Suprapubic skin (tissue), 4 donors: ENCODE measurements around the gene MORC1. TPM values are rescaled to one million over a fixed set of nuclear protein-coding genes. Genes with fewer than 3 reads are reported as not detected.
"Not testable (repeated sequence)": the region's sequence is repeated elsewhere in the genome, so short reads cannot be mapped to it uniquely, and the experiment has no call there.

Experiments used
- DNase-seq, 2 donors: peaks; one replicate each; pipeline ENCODE4 v3.0.0-alpha.2; 2019; ENCODE audit warnings: low spot score in 2 of 2
- H3K27ac ChIP-seq: fragments of 200-600 bp; sonication (generic); one replicate; pipeline ENCODE4 v1.5.1; 2019
- H3K27me3 ChIP-seq: fragments of 200-600 bp; sonication (generic); one replicate; pipeline ENCODE4 v1.5.1; 2019
- H3K36me3 ChIP-seq: fragments of 200-600 bp; sonication (generic); one replicate; pipeline ENCODE4 v1.5.1; 2019
- H3K4me1 ChIP-seq: fragments of 200-600 bp; sonication (generic); one replicate; pipeline ENCODE4 v1.5.1; 2019
- H3K4me3 ChIP-seq: fragments of 200-600 bp; sonication (generic); one replicate; pipeline ENCODE4 v1.5.1; 2019; ENCODE audit warnings: mild to moderate bottlenecking
- H3K9me3 ChIP-seq: fragments of 200-600 bp; sonication (generic); one replicate; pipeline ENCODE4 v1.5.1; 2019
- EP300 ChIP-seq: sonication (generic); formaldehyde crosslinking; IDR thresholded peaks from one replicate; pipeline ENCODE4 v1.6.1; 2017; ENCODE audit warnings: antibody characterized with exemption
- POLR2A ChIP-seq, 2 donors: fragments of 450-650 bp; IDR thresholded peaks; one replicate each; pipeline ENCODE4 v1.6.1; 2017; ENCODE audit warnings: antibody characterized with exemption in 2 of 2, mild to moderate bottlenecking in 2 of 2, moderate library complexity in 2 of 2
- POLR2AphosphoS5 ChIP-seq, 3 donors: sonication (generic); formaldehyde crosslinking; IDR thresholded peaks; one replicate each; pipeline ENCODE4 v1.6.1; 2017; ENCODE audit warnings: antibody characterized with exemption in 3 of 3
- WGBS: methylation state at CpG from one replicate; pipeline ENCODE4 v1.1.5; 2018; 5-methylcytosine and 5-hydroxymethylcytosine counted together
- total RNA-seq, 4 donors: library from RNA; depleted of rRNA; stranded (reverse); fragments of >200 nt; gene quantifications; one replicate each; pipeline ENCODE4 v1.1.0, GENCODE V29; 2016
- TF ChIP-seq, protein P1 (sequence below), 2 donors: fragments of 200-600 bp in 1 of 2; fragments of 450-650 bp in 1 of 2; sonication (generic) in 1 of 2; IDR thresholded peaks; one replicate each; pipeline ENCODE4 v1.5.1; 2016 to 2019; ENCODE audit warnings: antibody characterized with exemption in 2 of 2, mild to moderate bottlenecking in 1 of 2, moderate library complexity in 1 of 2

MORC1 gene
- total RNA-seq, 4 donors from 2014 or later: not detected

DNA sequence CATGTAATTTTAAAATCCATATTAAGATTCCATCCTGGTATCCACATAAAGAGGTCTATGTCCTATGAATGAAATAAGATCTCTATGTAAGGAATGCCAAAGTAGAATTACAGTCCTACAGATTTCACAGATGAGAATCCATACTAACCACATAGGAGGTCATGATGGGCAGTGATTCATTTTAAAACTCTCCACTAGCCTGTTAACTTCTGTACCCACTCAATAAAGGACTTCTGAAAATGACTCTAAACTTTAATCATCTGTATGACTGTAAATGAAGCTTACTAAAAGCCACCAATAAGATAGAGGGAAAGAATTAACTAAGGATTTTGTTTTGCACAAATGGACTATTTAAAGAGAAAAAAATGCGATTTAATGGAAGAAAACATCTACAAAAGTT, 28.7 kb downstream of the MORC1 start:
- 95% methylated on average over 1 of the region's 1 CpG for WGBS
- DNase-seq: no peak
- TF ChIP-seq POLR2AphosphoS5 (IDR thresholded peaks at IDR 0.05) (no peak), EP300 (no peak), POLR2A (IDR thresholded peaks at IDR 0.05) (no peak)
- TF ChIP-seq, protein P1, sequence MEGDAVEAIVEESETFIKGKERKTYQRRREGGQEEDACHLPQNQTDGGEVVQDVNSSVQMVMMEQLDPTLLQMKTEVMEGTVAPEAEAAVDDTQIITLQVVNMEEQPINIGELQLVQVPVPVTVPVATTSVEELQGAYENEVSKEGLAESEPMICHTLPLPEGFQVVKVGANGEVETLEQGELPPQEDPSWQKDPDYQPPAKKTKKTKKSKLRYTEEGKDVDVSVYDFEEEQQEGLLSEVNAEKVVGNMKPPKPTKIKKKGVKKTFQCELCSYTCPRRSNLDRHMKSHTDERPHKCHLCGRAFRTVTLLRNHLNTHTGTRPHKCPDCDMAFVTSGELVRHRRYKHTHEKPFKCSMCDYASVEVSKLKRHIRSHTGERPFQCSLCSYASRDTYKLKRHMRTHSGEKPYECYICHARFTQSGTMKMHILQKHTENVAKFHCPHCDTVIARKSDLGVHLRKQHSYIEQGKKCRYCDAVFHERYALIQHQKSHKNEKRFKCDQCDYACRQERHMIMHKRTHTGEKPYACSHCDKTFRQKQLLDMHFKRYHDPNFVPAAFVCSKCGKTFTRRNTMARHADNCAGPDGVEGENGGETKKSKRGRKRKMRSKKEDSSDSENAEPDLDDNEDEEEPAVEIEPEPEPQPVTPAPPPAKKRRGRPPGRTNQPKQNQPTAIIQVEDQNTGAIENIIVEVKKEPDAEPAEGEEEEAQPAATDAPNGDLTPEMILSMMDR (IDR thresholded peaks at IDR 0.05): no peak
- Histone ChIP-seq H3K4me3 (no peak overlapping the region), H3K27ac (no peak overlapping the region), H3K36me3 (no peaks in the 10 kb centered on the region), H3K4me1 (no peaks in the 10 kb centered on the region), H3K27me3 (no peaks in the 10 kb centered on the region), H3K9me3 (no peaks in the 10 kb centered on the region)

DNA sequence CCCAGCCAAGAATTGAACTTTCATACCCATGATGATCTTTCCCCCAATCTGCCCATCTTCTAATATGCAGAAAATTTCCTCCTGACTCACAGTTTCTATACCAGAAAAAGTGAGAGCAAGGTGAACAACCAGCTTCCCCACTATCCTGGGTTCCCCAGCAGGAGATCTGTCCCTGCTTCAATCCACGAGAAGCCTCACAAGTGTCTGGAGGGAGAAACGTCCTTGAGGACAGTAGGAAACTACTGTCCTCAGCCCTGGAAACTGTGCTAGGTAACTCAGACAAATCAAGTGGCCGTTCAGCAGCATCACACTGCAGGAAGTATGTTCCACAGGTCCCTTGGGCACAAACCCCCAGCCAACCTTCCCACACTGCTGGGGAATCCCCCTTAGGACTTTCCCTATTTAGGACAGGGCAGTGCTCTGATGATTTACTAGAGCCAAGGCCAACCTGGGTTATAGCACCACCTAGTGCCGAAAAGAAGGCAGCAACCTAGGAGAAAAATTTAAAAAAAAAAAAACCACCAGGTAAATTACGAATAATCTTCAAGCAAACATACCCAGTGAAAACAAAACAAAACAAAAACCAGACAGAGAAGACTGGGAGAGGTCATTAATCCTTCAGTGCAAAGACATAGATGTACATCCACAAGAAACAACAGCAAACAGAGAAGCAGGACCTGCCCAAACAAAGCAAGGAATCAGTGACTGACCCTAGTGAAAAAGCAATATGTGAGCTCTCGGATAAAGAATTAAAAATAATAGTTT, 36.0 kb downstream of the MORC1 start:
- Histone ChIP-seq H3K27me3 (no peaks in the 10 kb centered on the region), H3K4me3 (no peak overlapping the region), H3K27ac (no peak overlapping the region), H3K36me3 (no peaks in the 10 kb centered on the region), H3K4me1 (no peaks in the 10 kb centered on the region), H3K9me3 (no peaks in the 10 kb centered on the region)
- no peak for DNase-seq
- TF ChIP-seq EP300 (no peak), POLR2A (IDR thresholded peaks at IDR 0.05) (no peak), POLR2AphosphoS5 (IDR thresholded peaks at IDR 0.05) (no peak)
- TF ChIP-seq, protein P1 (IDR thresholded peaks at IDR 0.05): peak in 1 of 2 donors; percentile 30
- WGBS: 44% methylated on average over 6 of the region's 6 CpGs

DNA sequence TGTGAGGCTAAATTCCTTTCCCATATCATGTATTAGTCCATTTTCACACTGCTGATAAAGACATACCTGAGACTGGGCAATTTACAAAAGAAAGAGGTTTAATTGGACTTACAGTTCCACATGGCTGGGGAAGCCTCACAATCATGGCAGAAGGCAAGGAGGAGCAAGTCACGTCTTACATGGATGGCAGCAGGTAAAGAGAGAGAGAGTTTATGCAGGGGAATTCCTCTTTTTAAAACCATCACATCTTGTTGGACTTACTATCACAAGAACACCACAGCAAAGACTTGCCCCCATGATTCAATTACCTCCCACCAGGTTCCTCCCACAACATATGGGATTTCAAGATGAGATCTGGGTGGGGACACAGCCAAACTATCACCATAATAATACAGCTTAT, 37.8 kb downstream of the MORC1 start:
- not testable (repeated sequence) for DNase-seq, H3K4me3 ChIP-seq, H3K9me3 ChIP-seq, H3K36me3 ChIP-seq, H3K27ac ChIP-seq, H3K4me1 ChIP-seq, H3K27me3 ChIP-seq
- 80% methylated on average over 1 of the region's 1 CpG for WGBS

DNA sequence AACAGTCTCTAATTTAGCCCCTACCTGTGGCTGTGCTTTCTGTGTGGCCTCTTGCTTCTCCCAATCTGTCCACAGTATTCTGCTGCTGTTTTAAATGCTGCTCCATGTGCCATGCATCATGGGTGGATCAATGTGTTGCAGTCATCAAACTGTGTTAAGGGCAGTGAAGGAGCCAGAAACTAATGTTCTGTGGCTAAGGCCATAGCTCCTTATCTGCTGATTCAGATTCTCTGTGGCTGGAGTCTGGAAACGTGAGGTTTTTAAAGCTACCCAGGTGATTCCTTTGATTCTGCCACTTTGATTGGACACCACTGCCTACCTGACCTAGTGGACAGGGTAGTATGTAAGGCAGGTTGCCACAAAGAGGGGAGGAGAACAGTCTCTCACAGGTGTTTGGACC, 44.8 kb downstream of the MORC1 start:
- H3K9me3 ChIP-seq: no peaks in the 10 kb centered on the region
- no peaks in the 10 kb centered on the region for H3K27me3 ChIP-seq
- H3K27ac ChIP-seq: no peak overlapping the region
- H3K36me3 ChIP-seq: no peaks in the 10 kb centered on the region
- WGBS: 64% methylated on average over 1 of the region's 1 CpG
- TF ChIP-seq POLR2AphosphoS5 (IDR thresholded peaks at IDR 0.05) (no peak), EP300 (no peak), POLR2A (IDR thresholded peaks at IDR 0.05) (no peak)
- TF ChIP-seq, protein P1 (IDR thresholded peaks at IDR 0.05): no peak
- H3K4me3 ChIP-seq: no peak overlapping the region
- H3K4me1 ChIP-seq: no peaks in the 10 kb centered on the region
- DNase-seq: no peak

DNA sequence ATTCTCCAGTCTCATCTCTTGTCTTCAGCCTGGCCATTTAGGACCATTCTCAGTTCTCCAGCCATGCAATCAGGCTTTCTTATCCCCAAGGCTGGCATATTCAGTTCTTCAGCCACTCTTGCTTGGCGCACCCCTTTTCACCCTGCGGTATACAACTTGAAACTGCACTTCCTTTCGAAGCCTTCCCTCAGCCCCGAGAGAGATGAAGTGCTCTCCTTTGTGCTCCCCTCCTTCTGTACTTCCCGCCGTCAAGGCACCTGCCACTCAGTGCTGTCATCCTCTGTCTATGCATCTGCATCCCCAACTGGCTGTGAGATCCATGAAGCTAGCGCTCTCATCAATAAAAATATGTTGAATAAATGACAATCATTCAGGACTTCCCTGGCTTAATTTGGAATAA, 45.7 kb downstream of the MORC1 start:
- Histone ChIP-seq H3K27ac (no peak overlapping the region), H3K9me3 (no peaks in the 10 kb centered on the region), H3K4me3 (no peak overlapping the region), H3K36me3 (no peaks in the 10 kb centered on the region), H3K4me1 (no peaks in the 10 kb centered on the region), H3K27me3 (no peaks in the 10 kb centered on the region)
- TF ChIP-seq POLR2A (IDR thresholded peaks at IDR 0.05): no peak
- TF ChIP-seq EP300: no peak
- WGBS: 63% methylated on average over 7 of the region's 7 CpGs
- no peak for DNase-seq

DNA sequence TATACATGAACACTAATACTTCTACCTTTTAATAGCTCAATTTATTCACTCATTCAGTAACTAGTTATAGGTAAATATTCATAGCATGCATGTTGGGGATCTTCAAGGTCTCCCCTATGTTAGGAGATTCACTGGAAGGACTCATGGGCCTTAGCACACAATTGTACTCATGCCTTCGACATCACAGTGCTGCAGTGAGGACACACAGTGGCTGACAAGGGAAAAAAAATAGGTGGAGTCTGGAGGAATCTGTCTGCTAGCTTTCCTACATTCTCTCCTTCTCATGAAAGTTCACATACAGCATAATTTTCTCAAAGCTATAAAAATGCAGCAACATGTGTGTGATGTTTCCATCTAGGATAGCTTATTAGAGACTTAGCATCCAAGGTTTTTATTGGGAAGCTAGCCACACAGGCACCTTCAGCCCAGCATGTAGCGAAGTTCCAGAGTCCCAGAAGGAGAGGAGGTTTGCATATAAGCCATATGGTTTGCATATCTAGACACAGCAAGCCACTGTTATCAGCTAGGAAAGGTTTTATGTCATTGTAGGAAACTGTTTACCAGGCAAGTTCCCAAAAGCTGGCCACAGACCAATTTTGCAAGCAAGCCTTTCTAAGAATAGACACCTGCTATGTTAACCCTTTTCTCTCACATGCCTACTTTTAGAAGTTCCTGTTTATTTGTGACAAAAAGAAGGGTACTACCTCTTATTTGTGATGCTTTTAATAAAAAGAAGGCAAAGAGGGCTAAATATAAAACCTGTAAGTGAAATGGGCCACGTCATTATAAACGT, 46.4 kb downstream of the MORC1 start:
- Histone ChIP-seq H3K27me3 (no peaks in the 10 kb centered on the region), H3K4me1 (no peaks in the 10 kb centered on the region), H3K9me3 (no peaks in the 10 kb centered on the region), H3K4me3 (no peak overlapping the region), H3K36me3 (no peaks in the 10 kb centered on the region), H3K27ac (no peak overlapping the region)
- DNase-seq: no peak
- TF ChIP-seq POLR2AphosphoS5 (IDR thresholded peaks at IDR 0.05): no peak
- TF ChIP-seq POLR2A (IDR thresholded peaks at IDR 0.05): no peak
- no peak for TF ChIP-seq EP300
- TF ChIP-seq, protein P1 (IDR thresholded peaks at IDR 0.05): no peak
- 48% methylated on average over 4 of the region's 4 CpGs for WGBS
